ENCODE measurements around the gene TNNI3.

The TNNI3 gene

GRCh38 chr19:55146078-55146704, 11.3 kb downstream of the TNNI3 start:
- peak; percentile 84 for DNase-seq

- DNase-seq = no peak
Measured at GRCh38 chr19:55145232-55145631, 12.3 kb downstream of the TNNI3 start.

GRCh38 chr19:55141696-55142095, 15.8 kb downstream of the TNNI3 start:
- no peak for DNase-seq

GRCh38 chr19:55137915-55138314, 19.6 kb downstream of the TNNI3 start:
- DNase-seq = no peak

- no peak for DNase-seq
Measured at GRCh38 chr19:55136399-55137102, 21.0 kb downstream of the TNNI3 start.

GRCh38 chr19:55134736-55135135, 22.8 kb downstream of the TNNI3 start:
- DNase-seq = no peak

GRCh38 chr19:55133639-55134444, 23.7 kb downstream of the TNNI3 start:
- no peak for DNase-seq

- no peak for DNase-seq
Measured at GRCh38 chr19:55132453-55133129, 24.9 kb downstream of the TNNI3 start.

GRCh38 chr19:55131421-55131820, 26.1 kb downstream of the TNNI3 start:
- no peak for DNase-seq

- no peak for DNase-seq
Measured at GRCh38 chr19:55119053-55119452, 38.5 kb downstream of the TNNI3 start.

GRCh38 chr19:55118401-55118991, 39.0 kb downstream of the TNNI3 start:
- no peak for DNase-seq

- DNase-seq = peak; percentile 99
Measured at GRCh38 chr19:55117663-55118391, 39.7 kb downstream of the TNNI3 start.

GRCh38 chr19:55116859-55117662, 40.5 kb downstream of the TNNI3 start, which contains the start of gene PPP1R12C:
Gene PPP1R12C (minus strand): TSS chr19:55117637. CDS start chr19:55117543, 94 bp downstream.
- no peak for DNase-seq

GRCh38 chr19:55116232-55116858, 41.2 kb downstream of the TNNI3 start:
- DNase-seq = peak; percentile 35

GRCh38 chr19:55115446-55116065, 42.0 kb downstream of the TNNI3 start:
- no peak for DNase-seq

GRCh38 chr19:55114566-55115145, 42.9 kb downstream of the TNNI3 start:
- no peak for DNase-seq

- no peak for DNase-seq
Measured at GRCh38 chr19:55113570-55114039, 43.9 kb downstream of the TNNI3 start.

- DNase-seq = no peak
Measured at GRCh38 chr19:55112777-55113569, 44.6 kb downstream of the TNNI3 start.
